OCI-LY1 (cell line): ENCODE results near the gene TMEM38B.

Source experiments
- CTCF ChIP-seq: fragments of 200-600 bp; sonication (generic), shearing (Covaris generic); IDR thresholded peaks from 2 replicates; pipeline ENCODE4 v1.5.1; 2017; ENCODE audit warnings: mild to moderate bottlenecking, antibody characterized with exemption, low read length, moderate library complexity, mixed read lengths
- EZH2 ChIP-seq: fragments of 200-600 bp; sonication (generic), shearing (Covaris generic); IDR thresholded peaks from 2 replicates; pipeline ENCODE4 v1.8.0; 2017; ENCODE audit warnings: borderline replicate concordance, mixed run types, mild to moderate bottlenecking, antibody characterized with exemption, low read length, moderate library complexity, mixed read lengths

- no peak for TF ChIP-seq CTCF
- TF ChIP-seq EZH2: no peak
Observed at GRCh38 chr9:105725370-105725769, 31.0 kb downstream of the TMEM38B start.
